Endothelial cell of umbilical vein (primary cell): ENCODE measurements around the gene TRPM3.

Experiments
- CTCF ChIP-seq, 2 donors: IDR thresholded peaks; 1 replicate in 1 of 2; 2 replicates in 1 of 2; pipeline ENCODE4 v1.5.1; 2011; ENCODE audit warnings: low read length in 2 of 2, mild to moderate bottlenecking in 2 of 2, moderate library complexity in 2 of 2, control low read depth in 1 of 2, inconsistent platforms in 1 of 2, low read depth in 1 of 2; ENCODE audit not compliant: insufficient read depth in 1 of 2; ENCODE audit errors: extremely low read depth in 1 of 2
- EZH2 ChIP-seq: IDR thresholded peaks from 2 replicates; pipeline ENCODE4 v1.6.1; 2012; ENCODE audit warnings: borderline replicate concordance, low read depth, mild to moderate bottlenecking, moderate library complexity, low read length, inconsistent platforms; ENCODE audit not compliant: severe bottlenecking
- POLR2A ChIP-seq: IDR thresholded peaks from 2 replicates; pipeline ENCODE4 v1.6.1; 2012; ENCODE audit warnings: low read depth, mild to moderate bottlenecking, control low read depth, low read length
- POLR2AphosphoS5 ChIP-seq: IDR thresholded peaks from 2 replicates; pipeline ENCODE4 v1.6.1; 2012; ENCODE audit warnings: low read depth, mild to moderate bottlenecking, control low read depth, low read length, moderate library complexity; ENCODE audit not compliant: insufficient read depth
- TF ChIP-seq, protein P1 (sequence below): IDR thresholded peaks from 2 replicates; pipeline ENCODE4 v1.6.1; 2011; ENCODE audit not compliant: insufficient read depth, insufficient read length

GRCh38 chr9:70924380-70924779 lies 197.0 kb downstream of the TRPM3 start:
- TF ChIP-seq POLR2A (no peak), CTCF (IDR thresholded peaks at IDR 0.05; ENCODE audit: extremely low read depth in 1 of 2, insufficient read depth in 1 of 2, low read depth in 1 of 2, low read length in 2 of 2) (no peak), EZH2 (no peak), POLR2AphosphoS5 (no peak)
- TF ChIP-seq, protein P1, sequence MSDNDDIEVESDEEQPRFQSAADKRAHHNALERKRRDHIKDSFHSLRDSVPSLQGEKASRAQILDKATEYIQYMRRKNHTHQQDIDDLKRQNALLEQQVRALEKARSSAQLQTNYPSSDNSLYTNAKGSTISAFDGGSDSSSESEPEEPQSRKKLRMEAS: no peak
